IPS DF 4.7 (cell line): Measurements from ENCODE around the gene SIRPG.

Source experiments
- DNase-seq: peaks from one replicate; pipeline ENCODE4 v3.0.0-alpha.2; 2013; ENCODE audit warnings: low spot score; ENCODE audit errors: extremely low read depth

Gene SIRPG

GRCh38 chr20:1595333-1595732 lies 62.2 kb downstream of the SIRPG start:
- no peak for DNase-seq

GRCh38 chr20:1588533-1589460 lies 68.8 kb downstream of the SIRPG start:
- DNase-seq, result no peak

GRCh38 chr20:1587781-1588532 lies 69.6 kb downstream of the SIRPG start:
- no peak for DNase-seq

- DNase-seq, result no peak
Measured at GRCh38 chr20:1579488-1579887, 78.1 kb downstream of the SIRPG start.
